Astrocyte of the hippocampus (primary cell): ENCODE measurements around the gene NRDE2.

Experiments used
- DNase-seq: peaks from one replicate; pipeline ENCODE4 v3.0.0; 2011; ENCODE audit warnings: low read depth, low spot score

NRDE2 gene

DNA sequence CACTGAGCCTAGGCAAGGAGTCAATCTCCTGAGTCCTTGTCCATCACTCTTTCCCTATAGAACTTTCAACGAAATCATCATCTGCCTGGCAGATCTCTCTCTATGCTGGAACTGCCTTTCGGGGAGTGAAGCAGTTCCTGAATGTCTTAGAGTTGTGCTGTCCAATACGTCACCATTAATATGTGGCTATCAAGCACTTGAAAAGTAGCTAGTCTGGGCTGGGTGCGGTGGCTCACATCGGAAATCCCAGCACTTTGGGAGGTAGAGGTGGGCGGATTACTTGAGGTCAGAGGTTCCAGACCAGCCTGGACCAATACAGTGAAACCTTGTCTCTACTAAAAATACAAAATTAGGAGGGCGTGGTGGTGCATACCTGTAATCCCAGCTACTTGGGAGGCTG, 35.1 kb downstream of the NRDE2 start:
- no peak for DNase-seq

DNA sequence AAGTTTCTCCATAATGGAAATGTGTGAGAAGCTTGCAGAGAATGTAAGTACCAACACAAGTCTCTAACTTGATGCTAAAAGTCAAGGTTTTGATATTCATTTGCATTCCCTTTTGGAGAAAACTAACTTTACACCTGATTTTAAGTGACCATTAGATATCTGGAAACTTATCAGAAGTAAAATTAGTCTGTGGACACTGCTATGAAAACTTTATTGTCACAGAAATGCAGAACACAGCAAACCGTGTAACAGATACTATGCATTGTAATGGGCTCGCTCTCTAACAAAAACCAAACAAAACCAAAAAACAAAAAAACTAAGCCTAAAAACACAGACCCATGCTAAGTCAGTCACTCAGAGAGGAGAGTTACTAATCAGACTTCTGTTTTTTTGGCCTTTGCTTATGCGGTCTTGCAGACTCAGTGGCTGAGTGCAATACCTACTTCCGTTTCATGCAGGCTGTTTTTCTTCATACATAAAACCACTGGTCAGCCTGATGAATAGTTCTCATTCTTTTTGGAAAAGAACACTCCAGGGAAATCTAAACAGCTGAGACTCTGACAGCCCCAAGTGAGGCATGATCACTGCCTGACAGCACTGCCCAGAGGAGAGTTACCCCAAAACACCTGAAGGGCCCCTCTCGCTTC, 35.7 kb downstream of the NRDE2 start:
- DNase-seq: peak; percentile 64

DNA sequence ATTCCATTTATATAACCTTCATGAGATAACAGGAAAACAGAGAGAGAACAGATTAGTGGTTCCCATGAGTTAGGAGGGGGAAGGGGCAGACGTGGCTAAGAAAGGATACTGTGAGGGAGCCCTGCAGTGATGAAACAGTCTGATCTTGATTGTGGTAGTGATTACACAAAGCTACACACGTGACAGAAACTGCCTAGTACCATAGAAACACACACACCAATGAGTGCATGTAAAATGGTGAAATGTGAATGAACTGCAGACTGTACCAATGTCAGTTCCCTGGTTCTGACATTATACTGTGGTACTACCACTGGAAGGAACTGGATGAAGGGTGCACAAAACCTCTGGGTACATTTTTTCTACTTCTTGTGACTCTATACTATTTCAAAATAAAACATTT, 36.9 kb downstream of the NRDE2 start:
- no peak for DNase-seq

DNA sequence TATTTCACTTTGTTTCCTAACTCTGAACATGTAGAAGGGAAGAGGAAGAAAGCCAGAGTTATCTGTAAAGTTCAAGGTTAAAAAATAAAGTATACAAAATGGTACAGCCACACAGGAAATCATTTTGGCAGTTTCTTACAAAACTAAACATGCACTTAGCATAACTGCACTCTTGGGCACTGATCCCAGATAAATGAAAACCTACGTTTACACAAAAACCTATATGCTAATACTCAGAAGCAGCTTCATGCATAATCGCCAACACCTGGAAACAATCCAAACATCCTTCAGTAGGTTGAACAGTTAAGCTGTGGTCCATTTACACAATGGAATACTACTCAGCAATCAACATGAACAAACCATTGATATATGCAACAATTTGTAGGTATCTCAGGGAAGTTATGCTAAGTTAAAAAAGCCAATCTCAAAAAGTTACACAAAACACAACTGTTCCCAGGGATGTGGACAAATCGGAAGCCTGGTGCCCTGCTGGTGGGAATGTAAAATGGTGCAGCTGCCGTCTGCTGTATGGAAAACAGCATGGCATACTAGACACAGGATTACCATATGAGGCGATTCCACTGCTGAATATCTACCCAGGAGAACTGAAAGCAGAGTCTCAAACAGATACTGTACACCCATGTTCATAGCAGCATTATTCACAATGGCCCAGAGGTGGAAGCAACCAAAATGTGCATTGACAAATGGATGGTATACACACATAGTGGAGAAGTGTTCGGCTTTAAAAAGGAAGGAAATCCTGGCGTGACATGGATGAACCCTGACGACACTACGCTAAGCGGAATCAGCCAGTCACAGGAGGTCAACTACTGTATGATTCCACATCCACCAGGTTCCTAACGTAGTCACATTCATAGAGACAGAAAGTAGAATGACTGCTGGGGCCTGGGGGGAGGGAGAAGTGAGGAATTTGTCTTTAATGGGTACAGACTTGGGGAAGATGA, 37.7 kb downstream of the NRDE2 start:
- DNase-seq: no peak

DNA sequence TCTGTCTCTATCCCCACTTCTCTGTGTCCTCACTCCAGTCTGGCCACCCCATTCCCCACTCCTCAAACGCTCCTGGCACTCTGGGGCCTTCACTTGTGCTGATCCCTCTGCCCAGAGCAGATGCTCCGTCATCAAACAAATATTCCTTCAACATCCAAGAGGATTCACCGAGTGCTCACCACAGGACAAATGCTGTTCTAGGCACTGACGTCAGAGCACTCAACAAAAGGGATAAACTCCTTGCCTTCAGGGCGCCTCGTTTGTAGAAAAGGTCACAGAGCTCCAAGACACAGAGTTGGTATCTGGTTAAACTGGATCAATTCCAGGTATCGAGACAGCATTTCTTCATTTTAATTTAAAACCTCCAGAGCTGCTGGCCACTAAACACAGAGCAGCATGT, 40.0 kb downstream of the NRDE2 start:
- DNase-seq: no peak

DNA sequence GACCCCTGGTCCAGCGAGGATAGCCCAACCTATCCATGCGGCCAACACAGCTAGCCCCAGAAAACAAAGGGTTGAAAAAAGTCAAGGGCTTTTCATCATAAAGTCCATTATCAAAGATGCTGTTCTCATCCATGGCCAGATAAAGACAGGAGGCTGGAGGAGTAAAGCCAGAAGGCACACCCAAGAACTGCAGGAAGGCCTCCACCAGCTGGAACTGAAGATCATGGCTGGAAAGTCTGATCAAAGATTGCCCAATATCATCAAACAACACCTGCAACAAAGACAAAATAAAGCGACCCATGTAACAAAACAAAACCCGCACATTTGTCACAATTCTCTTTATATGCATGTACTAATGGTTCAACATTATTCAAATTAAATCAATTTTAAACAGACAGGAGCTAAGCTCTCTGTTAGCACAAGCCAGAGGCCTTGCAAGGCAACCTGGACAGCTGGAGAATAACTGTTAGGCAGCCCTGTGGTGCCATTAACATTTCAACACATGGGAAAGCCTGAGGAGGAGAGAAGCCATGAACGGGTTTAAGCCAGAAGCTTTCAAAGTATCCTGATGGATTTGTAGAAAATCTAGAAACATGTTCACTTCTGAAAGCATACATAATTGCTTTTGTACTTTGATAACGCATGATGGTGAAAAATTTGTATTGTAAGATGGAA, 41.3 kb downstream of the NRDE2 start:
- DNase-seq: no peak

DNA sequence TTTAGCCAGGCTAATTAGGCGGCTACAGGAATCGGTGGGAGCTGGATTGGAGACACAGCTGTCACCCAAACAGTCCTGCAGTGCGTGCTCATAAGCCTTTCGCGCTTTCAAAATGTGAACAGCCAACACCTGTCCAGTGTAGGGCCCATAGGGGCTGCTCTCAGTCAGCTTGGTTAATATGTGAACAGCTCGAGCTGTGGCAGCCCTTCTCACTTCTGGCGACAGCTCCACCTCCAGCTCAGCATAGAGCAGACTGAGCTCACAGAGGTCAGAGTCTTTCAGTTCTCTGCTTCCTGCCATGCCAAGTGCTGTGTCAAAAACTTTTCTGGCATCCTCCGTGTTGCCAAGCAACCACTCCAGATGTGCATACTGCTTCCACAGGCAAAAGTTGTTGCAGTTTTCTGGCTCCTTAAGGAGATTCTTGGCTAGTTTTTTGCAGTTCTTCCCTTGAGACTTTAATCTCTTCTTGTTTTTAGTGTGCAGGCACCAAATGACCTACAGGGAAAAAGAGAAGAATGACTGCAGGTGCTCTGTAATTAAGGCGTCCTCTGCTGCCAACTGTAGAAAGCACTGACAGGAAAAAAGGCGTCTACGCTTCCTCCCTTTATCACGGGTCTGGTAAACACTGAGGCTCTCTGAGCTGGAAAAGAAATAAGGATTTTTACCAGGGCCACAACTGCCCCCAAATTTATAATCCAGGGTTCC, 42.9 kb downstream of the NRDE2 start:
- DNase-seq: no peak

DNA sequence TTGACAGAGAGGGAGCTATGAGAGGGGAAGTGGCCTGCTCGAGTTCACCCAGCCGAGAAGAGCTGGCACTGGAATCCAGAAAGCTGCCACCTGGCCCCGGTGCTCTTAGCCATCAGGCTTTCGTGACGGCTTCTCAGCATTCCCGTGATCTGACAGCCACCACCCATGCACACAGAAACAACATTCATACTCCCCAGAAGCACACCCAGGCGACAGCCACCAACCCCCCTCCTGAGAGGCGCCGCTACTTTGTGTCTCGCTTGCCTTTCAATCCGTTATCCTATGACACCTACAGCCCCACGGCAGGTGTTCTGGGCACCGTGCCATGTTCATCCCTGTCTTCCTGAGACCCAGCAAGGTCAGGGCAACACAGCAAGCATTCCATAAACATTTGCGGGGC, 44.0 kb downstream of the NRDE2 start:
- no peak for DNase-seq

DNA sequence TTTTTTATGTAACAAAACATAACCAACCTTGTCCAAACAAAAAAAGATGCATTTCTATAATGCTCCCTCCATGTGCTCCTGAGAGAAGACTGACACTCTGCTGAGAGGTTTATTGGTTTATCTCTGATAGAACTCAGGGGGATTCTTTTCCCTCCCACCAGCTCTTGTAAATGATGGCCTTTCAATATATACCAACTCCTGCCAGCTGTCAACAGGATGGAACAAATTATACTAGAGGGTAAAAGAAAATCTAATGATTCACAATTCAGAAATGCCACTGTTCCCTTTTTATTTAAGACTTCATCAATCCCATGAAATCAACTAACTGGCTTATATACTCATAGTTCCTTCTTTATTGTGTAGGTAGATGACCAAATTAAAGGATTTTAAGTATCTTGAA, 50.0 kb downstream of the NRDE2 start:
- no peak for DNase-seq

DNA sequence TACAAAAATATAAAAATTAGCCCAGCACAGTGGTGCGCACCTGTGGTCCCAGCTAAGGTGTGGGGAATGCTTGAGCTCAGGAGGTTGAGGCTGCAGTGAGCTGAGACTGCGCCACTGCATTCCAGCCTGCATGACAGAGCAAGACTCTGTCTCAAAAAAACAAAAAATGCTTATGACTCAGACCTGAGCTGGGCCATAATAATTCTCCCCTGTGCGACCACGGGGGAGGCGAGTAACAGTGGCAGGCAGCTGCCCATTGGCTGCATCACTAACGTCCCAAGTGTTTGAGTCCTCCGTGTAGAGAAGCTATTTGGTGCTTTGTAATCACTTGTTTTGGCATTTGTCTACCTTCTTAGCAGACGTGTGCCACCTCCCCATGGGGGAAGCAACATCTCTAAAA, 50.5 kb downstream of the NRDE2 start:
- peak; percentile 92 for DNase-seq

DNA sequence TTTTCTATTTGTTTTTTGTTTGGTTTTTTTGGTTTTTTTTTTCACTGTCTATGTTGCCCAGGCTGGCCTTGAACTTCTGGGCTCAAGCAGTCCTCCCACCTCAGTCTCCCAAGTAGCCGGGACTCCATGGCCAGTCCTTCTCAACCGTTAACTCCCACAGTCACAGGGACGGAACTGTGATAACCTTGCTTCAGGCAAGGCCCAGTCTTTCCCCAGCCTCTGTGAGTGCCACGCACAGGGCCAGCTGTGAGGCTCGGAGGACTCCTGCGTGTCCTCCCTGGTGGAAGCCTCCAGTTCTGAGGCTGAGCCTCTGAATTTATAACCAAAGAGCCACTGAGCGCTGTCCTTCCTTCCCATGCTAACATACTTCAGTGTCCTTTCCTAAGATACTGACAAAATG, 51.6 kb downstream of the NRDE2 start:
- no peak for DNase-seq

DNA sequence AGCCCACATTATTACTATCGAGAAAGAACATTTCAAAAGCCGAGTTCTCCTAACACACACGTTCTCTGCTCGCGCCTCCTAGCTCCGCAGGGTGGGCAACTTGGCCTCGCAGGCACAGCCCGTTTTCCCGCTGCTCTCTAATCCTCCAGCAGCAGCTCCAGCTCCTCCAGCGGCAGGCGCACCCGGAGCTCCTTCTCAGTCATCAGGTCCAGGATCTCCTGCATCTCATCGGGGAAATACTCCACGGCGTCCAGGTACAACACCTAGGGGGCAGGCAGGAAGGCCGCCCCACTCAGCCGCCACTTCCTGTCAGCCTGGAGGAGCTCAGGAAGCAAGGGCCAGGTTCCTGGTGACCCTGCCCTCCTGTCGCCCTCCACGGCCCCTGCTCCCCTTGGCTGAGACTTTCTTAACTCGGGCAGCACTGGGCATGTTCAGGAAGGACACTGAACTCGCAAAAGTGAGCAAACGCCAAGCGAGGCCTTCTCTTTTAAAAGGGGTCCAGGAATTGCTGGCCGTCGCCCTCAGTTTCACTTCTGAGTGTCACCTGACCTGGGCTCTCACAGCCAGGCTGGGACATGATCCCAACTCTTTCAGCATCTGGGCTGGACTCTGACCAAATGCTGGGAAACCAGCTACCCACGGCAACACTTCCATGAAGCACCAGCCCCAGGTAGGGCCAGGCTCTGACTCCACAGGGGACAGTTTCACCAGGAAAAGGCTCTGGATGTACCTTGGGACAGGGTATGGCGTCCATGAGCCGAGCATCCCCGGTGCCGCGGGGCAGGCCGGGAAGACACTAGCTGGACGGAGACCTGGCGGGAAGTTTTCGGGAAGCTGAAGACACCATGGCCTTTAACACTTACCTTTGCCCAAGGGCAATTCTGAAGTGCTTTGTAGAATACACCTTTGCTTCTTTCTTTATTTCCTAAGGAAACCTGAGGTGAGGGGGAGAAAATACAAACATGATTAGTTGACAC, 53.3 kb downstream of the NRDE2 start:
- DNase-seq: no peak

DNA sequence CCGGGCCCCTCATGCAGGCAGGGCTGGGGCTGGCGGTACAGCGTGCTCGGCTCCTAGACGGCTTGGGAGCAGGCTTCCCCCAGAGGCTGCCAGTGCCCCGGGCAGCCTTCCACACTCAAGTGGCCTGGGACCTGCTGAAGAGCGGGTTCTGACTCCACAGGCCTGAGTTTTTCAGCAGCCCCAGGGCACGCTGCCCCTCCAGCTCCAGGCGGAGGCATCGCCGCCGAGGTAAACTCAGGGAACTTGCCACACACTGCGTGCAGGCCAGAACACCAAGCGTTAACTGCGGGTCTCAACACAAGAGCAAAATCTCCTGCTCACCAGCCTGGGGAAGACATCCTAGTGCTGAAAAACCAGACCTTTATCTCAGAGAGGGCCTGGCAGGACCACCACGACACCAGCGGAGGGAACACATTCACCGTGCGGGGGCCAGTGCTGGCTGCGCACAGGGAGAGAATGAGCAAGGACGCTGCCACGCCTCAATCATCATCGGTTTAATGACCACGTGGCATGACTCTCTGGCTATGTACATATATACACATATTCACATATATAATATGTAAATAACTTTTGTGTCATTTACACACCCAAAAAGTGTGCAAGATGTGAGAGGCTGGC, 54.1 kb downstream of the NRDE2 start:
- no peak for DNase-seq

DNA sequence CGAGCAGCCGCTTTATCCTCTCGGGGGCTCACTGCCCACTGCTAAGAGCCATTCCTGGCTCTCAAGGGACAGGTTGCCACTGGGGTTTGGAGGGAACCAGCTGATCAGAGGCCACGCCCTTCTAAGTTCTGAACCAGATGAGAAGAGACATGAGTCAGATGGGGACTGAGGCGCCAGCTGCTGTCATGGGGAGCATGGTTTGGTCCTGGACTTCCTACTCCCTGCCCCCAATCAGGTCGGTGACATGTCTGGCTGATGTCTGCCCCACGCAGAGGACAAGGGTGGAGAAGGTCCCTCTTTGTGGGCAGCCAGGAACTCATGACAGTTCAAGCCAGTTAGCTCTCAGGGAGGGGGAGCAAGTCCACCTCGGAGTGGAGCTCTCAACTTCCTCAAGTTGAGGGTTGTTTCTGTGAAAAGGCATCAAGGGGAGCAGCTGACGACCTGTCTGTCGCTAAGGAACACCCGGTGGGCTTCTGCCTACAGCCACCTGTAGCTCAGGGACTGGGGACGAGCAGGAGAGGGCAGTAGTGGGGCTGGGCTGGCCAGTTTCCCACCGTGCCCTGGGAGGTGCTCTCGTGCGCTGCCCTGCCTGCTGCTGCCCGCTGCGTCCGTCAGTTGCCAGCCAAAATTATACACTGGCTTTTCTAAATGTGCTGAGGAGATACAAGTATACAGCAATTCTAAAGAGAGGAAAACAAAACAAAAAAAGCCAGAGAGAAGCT, 54.9 kb downstream of the NRDE2 start:
- no peak for DNase-seq

DNA sequence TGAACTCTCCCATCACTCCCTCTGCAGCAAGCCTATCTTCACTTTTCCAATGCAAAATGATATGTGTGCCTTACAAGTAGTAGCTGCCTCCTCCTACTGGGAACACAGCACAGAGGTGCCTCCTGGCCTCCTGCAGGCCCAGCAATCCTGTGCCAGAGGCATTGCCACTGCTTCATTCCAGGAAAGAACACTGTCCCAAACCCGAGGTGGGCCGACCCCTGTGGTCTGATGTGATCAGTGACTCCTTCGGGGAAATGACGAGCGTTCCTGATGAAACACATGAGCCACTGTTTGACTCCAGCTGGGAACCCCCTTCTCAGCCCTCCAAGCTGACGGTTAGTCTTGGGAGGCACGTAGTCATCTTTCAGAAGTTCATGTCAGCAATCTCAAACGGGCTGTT, 55.9 kb downstream of the NRDE2 start:
- peak; percentile 33 for DNase-seq

DNA sequence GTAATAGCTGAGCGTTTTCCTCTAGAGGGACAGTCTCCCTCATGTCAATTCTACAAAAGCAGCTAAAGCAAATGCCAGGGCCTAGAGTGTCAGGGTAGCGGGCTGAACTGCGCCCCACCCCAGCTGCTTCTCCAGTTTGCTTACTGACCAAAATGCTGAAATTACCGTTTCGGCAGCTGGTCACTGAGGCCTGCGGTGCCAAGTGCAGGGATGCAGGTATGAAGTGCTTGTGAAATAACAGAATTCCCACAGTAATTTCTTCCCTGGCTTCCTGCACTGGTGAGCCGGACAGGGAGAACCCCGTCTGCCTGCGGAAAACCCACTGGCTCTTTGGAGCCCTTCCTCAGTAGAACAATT, 56.3 kb downstream of the NRDE2 start:
- no peak for DNase-seq

DNA sequence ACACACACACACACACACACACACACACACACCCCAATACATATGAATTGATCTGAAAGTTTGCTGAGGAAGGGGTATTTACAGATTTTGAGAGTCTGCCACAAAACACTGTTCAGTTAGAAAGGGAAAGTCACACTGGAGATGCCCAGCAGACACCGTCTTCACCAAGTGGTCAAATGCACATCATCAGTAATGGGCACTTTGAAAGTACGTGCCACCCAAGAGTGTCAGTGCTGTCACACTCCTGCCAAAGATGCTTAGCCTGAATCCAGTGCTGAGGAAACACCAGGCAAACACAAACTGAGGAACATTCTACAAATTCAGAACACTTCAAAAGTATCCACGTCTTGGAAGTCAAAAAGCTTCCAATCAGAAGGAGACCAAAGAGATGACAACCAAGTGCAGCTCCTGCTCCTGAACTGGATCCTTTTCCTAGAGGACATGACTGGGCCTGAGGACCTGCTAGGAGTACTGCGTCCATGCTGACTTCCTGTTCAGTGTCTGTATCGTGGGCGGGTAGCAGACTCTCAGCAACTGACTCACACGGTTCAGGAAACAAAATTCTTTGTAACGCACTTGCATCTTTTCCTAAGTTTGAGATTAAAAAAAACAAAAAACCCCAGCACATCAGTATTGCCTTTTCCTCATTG, 56.8 kb downstream of the NRDE2 start:
- peak; percentile 54 for DNase-seq

DNA sequence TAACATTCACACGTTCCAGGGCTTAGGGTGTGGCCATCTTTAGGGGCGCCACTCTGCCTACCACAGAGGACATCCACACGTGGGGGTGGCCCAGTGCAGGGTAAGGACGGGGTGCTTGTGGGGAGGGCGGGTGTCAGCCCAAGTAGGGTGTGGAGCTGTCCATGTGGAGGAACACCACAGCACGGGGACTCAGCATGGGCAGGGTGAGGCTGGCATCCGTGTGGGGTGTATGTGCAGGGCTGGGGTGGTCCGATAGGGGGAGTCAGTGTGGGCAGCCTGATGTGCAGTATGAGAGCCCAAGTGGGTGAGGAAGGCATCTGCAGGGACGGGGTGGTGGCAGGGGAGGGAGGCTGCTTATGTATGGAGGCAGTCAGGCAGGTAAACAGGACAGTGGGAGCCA, 57.7 kb downstream of the NRDE2 start:
- DNase-seq: no peak

DNA sequence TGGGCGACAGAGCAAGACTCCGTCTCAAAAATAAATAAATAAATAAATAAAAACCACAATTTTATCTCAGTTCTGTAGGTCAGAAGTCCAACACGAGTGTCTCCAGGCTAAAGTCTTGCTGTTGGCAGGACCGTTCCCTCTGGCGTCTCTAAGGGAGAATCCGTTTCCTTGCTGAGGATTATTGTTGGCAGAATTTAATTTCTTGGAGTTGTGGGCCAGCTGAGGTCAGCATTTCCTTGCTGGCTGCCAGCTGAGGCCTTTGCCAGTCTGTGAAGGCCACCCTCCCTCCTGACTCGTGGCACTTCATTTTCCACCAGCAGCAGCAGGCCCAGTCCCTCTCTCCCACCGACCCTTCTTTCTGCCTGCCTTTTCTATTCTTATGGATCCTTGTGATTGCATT, 58.2 kb downstream of the NRDE2 start:
- no peak for DNase-seq
